Dendritic cell treated with granulocyte-macrophage colony-stimulating factor and Interleukin-4, amounts not matched to agents 40 ng/mL and 50 ng/mL, for 4 days (primary cell): ENCODE measurements around the gene NRK.
"Not testable (repeated sequence)": the region's sequence is repeated elsewhere in the genome, so short reads cannot be mapped to it uniquely, and the experiment has no call there.

ENCODE experiments used
- H3K27ac Mint-ChIP-seq: one replicate; pipeline ENCODE4 v1.8.0; 2022; ENCODE audit warnings: mild to moderate bottlenecking, mixed read lengths
- H3K27me3 Mint-ChIP-seq: one replicate; pipeline ENCODE4 v1.8.0; 2022; ENCODE audit warnings: mild to moderate bottlenecking, mixed read lengths
- H3K36me3 Mint-ChIP-seq: one replicate; pipeline ENCODE4 v1.8.0; 2022; ENCODE audit warnings: low read depth, mixed read lengths
- H3K4me1 Mint-ChIP-seq: one replicate; pipeline ENCODE4 v1.8.0; 2022; ENCODE audit warnings: low read depth, mixed read lengths
- H3K4me3 Mint-ChIP-seq: one replicate; pipeline ENCODE4 v1.8.0; 2022; ENCODE audit warnings: mild to moderate bottlenecking, moderate library complexity, mixed read lengths
- H3K9me3 Mint-ChIP-seq: one replicate; pipeline ENCODE4 v1.8.0; 2022; ENCODE audit warnings: mixed read lengths
- intact Hi-C: fragments of 100-400 bp; cut with micrococcal nuclease; formaldehyde crosslinking; loops from one replicate; pipeline ENCODE4 v1.15.0; 2022

Gene NRK

DNA sequence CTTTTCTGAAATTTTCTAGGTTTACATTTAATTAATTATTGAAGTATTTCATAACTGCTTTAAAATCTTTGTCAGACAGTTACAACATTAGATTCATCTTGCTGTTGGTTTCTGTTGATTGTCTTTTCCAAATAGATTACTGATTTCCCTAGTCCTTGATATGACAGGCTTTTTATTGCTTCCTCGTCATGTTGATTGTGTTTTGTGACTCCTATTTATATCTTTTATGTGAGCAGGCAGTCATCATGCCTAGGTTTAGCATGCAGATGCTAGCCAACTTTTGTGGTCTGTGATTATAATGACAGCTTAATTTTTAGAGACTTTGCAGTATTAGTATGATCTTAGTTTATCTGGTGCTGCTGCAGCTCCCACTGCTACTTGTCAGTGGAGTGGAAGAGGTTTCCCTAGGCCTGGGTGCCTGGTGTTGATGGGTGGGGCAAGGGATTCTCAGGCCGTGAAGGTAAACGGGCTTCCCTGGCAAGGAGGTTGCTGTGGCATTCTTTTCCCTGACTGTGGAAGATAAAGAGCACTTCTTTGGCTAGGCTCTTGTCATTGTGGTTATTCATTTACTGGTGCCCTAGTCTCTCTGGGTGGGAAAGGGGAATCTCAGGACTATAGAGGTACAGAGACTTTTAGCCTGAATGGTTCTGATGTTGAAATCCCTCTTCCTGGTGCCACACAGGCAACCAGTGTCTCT, 150.5 kb downstream of the NRK start:
- Mint-ChIP-seq H3K4me1 (no peaks in the 10 kb centered on the region), H3K27me3 (no peaks in the 10 kb centered on the region), H3K9me3 (no peaks in the 10 kb centered on the region), H3K27ac (no peak overlapping the region), H3K36me3 (no peaks in the 10 kb centered on the region), H3K4me3 (no peak overlapping the region)
- intact Hi-C loops, result no loop called here

DNA sequence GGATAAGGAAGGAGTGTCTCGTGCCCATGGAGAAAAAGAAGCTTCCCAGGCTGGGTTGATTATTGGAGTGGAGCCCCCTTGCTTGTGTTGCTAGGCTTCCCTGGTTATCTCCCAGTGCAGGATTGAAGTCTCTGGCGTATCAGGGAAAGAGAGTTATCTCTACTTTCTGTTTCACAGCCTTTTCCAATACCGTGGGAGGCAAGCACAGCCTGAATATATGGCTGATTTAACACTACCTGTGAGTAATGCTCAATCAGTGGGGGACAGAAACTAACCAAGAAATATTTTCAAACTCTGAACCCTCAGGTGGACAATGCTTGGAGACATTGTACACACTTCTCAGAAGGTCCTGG, 151.0 kb downstream of the NRK start:
- intact Hi-C loops, result no loop called here
- Mint-ChIP-seq H3K9me3 (no peaks in the 10 kb centered on the region), H3K4me1 (no peaks in the 10 kb centered on the region), H3K36me3 (no peaks in the 10 kb centered on the region), H3K27ac (no peak overlapping the region), H3K27me3 (no peaks in the 10 kb centered on the region), H3K4me3 (no peak overlapping the region)

DNA sequence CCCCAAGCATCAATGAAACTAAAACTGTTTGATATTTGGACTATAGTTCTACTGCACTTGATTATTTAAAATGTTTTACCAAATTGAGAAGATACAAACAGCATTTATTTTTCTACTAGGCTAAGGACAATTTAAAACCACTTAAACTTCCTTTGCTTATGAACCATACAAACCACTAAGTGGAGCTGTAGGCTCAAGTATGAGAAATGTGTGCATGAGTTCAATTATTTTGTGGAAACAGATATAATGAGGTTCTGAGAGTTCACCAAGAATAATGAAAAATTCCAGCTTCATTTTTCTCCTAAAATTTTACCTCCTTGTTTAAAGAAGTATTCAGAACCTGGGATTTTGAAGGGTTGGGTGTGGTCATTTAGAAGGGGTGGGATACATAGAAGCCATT, 153.0 kb downstream of the NRK start:
- H3K4me3 Mint-ChIP-seq, result no peak overlapping the region
- no peaks in the 10 kb centered on the region for H3K27me3 Mint-ChIP-seq
- intact Hi-C loops, result no loop called here
- H3K9me3 Mint-ChIP-seq, result no peaks in the 10 kb centered on the region
- no peak overlapping the region for H3K27ac Mint-ChIP-seq
- no peaks in the 10 kb centered on the region for H3K36me3 Mint-ChIP-seq
- no peaks in the 10 kb centered on the region for H3K4me1 Mint-ChIP-seq

DNA sequence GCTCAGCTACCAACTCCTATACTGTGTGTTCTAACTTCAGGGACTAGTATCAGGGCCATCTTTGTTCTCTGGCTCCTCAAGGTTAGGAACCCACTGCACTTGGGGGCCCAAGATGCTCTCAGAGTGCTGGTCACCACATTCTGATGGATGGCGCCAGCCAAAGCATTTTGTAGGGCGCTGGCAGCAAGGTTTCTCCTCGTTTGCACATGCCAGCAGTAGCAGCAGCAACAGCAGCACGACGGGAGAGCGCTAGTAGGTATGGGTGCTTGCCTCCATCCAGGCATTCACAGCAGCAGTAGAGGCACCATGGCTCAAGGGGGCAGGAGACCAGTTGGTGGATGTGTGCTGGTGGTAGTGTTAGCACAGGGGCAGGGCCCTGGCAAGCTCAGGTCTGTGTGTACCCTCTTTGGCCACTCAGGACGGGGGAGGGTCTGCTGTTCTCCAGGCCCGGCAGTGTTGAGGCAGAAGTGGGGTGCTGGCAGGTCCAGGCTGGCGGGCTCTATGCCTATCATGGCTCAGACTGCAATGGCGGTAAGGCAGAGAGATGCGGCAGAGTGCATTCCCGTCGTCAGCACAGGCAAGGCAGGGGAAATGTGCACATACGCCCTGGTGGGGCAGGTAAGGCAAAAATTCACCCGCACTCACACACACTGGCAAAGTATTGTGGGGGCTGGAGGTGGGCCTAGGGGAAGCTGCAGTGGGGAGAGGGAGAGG, 159.6 kb downstream of the NRK start:
- Mint-ChIP-seq H3K36me3 (no peaks in the 10 kb centered on the region), H3K9me3 (peaks cover 14% of the 10 kb centered on the region), H3K27me3 (no peaks in the 10 kb centered on the region), H3K27ac (no peak overlapping the region), H3K4me1 (no peaks in the 10 kb centered on the region), H3K4me3 (no peak overlapping the region)
- intact Hi-C loops, result no loop called here

DNA sequence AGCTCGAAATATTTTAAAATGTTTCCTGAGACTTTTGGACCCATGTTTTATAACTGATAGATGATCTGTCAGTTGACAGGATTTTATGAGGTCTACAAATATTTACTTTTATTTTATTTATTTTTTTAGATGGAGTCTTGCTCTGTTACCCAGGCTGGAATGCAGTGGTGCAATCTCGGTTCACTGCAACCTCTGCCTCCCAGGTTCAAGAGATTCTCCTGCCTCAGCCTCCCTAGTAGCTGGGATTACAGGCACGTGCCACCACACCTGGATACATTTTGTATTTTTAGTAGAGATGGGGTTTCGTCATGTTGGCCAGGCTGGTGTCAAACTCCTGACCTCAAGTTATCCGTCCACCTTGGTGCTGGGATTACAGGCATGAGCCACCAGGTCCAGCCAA, 166.1 kb downstream of the NRK start:
- H3K36me3 Mint-ChIP-seq, H3K27ac Mint-ChIP-seq, H3K4me1 Mint-ChIP-seq, H3K27me3 Mint-ChIP-seq, H3K9me3 Mint-ChIP-seq, intact Hi-C loops, H3K4me3 Mint-ChIP-seq: not testable (repeated sequence)

DNA sequence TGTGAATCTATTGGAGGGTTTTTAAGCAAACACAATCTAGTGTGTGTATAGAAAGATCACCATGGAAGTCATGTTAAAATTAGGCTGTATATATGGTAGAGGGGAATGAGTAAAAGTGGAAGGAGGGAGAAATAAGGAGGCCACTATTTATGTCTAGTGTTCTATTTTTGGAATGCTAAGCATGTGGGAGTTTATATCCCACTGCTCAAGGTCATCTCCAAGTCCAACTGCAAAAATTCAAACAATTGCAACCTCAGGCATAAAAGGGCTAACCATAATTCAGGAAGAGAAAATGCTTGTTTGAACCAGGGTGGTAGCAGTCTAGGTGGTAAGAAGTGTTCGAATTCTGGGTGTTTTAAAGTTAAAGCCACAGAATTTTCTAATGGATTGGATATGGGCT, 177.0 kb downstream of the NRK start:
- Mint-ChIP-seq H3K36me3 (no peaks in the 10 kb centered on the region), H3K27me3 (no peaks in the 10 kb centered on the region), H3K27ac (no peak overlapping the region), H3K9me3 (no peaks in the 10 kb centered on the region), H3K4me1 (no peaks in the 10 kb centered on the region), H3K4me3 (no peak overlapping the region)
- intact Hi-C loops, result no loop called here

DNA sequence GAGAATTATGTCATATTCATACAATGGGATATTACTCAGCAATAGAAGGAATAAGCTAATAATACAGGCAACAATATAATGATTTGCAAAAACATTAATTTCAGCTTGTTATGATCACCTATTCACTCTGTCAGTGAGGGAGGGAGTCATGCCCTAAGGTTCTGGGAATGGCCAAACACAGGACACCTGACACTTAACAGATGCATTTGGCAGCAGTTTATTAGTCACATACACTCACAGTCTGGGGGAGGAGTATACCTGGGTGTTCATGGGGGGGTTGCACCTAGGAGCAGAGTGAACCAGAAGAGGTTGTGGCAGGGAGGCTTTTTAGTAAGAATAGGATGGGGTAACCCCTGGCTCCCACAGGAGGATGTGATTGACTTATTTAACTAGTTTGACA, 177.9 kb downstream of the NRK start:
- no peaks in the 10 kb centered on the region for H3K27me3 Mint-ChIP-seq
- H3K4me3 Mint-ChIP-seq, result no peak overlapping the region
- H3K4me1 Mint-ChIP-seq, result no peaks in the 10 kb centered on the region
- intact Hi-C loops, result no loop called here
- no peak overlapping the region for H3K27ac Mint-ChIP-seq
- no peaks in the 10 kb centered on the region for H3K9me3 Mint-ChIP-seq
- H3K36me3 Mint-ChIP-seq, result no peaks in the 10 kb centered on the region

DNA sequence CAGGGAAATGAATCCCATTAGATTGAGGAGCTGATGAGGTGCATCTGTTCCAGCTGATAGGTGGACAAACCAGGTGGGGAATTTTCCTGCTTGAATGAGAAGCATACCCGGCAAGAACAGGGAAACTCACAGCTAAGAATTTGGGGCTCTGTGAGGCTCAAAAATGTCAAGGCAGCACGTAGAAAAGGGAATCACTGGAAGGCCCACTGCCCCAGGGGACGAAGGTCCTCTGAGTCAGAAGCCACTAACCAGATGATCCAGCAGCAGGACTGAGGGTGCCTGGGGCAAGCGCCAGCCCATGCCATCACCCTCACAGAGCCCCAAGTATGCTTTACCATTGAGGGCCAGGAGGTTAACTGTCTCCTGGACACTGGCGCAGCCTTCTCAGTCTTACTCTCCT, 178.3 kb downstream of the NRK start:
- H3K4me1 Mint-ChIP-seq, H3K36me3 Mint-ChIP-seq, H3K9me3 Mint-ChIP-seq, intact Hi-C loops, H3K27ac Mint-ChIP-seq, H3K27me3 Mint-ChIP-seq, H3K4me3 Mint-ChIP-seq: not testable (repeated sequence)

DNA sequence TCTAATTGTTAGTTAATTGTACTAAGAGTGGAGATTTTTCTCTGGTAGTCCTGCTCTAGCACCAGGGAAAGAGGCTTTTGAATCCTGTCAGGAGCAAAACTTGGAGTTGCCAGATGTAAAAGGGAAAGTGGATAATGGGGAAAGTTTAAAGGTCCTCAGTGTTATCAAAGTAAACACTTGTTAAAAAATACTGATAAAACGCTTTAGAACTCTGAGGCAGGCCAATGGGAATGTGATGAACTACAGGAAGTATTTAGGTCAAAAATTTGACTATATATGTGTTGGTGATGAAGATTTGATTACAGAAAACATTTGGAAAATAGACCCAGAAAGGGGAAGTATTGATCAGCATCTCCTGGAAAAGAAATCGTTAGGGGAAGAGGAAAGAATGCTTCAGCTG, 183.3 kb downstream of the NRK start:
- Mint-ChIP-seq H3K27ac (no peak overlapping the region), H3K4me3 (no peak overlapping the region), H3K9me3 (no peaks in the 10 kb centered on the region), H3K36me3 (no peaks in the 10 kb centered on the region), H3K4me1 (no peaks in the 10 kb centered on the region), H3K27me3 (no peaks in the 10 kb centered on the region)
- intact Hi-C loops, result no loop called here

DNA sequence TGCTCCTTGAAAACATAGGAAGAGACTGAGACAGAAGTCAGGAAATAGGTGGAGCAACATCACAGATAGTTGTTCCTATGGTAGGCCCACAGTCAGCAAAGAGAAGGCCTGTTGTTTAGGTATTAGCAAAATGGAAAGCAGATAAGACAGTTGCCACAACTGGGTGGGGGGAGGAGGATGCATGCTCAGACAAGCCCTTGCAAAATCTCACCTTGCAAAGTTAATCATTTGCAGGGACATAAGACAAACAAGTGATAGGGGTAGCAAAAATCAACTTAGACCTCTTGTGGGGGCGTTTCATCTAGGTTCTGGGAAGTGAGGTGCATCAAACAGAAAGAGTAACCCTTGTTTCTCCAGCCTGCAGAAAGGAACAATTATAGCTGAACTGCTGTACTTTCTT, 185.5 kb downstream of the NRK start:
- H3K9me3 Mint-ChIP-seq, result peaks cover 11% of the 10 kb centered on the region
- no peaks in the 10 kb centered on the region for H3K27me3 Mint-ChIP-seq
- no peaks in the 10 kb centered on the region for H3K36me3 Mint-ChIP-seq
- intact Hi-C loops, result no loop called here
- no peaks in the 10 kb centered on the region for H3K4me1 Mint-ChIP-seq
- H3K4me3 Mint-ChIP-seq, result no peak overlapping the region
- no peak overlapping the region for H3K27ac Mint-ChIP-seq
